Muscle of back (tissue), 11 donors: Measurements from ENCODE around the gene SNCA. TPM values are rescaled to one million over a fixed set of nuclear protein-coding genes. Genes with fewer than 3 reads are reported as not detected.
A peak's percentile ranks its signal among the peaks of the same experiment; 100 is the strongest.

Experiments used
- DNase-seq, 3 donors: peaks; one replicate each; pipeline versions ENCODE4 v3.0.0 to v3.0.0-alpha.2; 2013
- polyA plus RNA-seq, 10 donors: library from polyadenylated mRNA; unstranded; fragments of 120-200 nt; gene quantifications; one replicate each; pipeline ENCODE4 v1.2.1, GENCODE V29; 2013; ENCODE audit not compliant: insufficient read length in 10 of 10

The SNCA gene
- polyA plus RNA-seq, 10 donors = 8.7 to 110 (median 30.1) TPM

GRCh38 chr4:89712141-89712540, 124.8 kb downstream of the SNCA start:
- peak in 2 of 3 donors; percentile 9 to 24 for DNase-seq

- peak in 1 of 3 donors; percentile 17 for DNase-seq
Measured at GRCh38 chr4:89708903-89709421, 128.0 kb downstream of the SNCA start.

- no peak for DNase-seq
Measured at GRCh38 chr4:89707467-89707866, 129.5 kb downstream of the SNCA start.

- no peak for DNase-seq
Measured at GRCh38 chr4:89704651-89705395, 132.1 kb downstream of the SNCA start.

GRCh38 chr4:89703829-89704590, 133.0 kb downstream of the SNCA start:
- DNase-seq = no peak

- DNase-seq = no peak
Measured at GRCh38 chr4:89700766-89701423, 136.1 kb downstream of the SNCA start.

- DNase-seq = no peak
Measured at GRCh38 chr4:89685690-89686089, 151.3 kb downstream of the SNCA start.

GRCh38 chr4:89685277-89685676, 151.7 kb downstream of the SNCA start:
- DNase-seq = no peak

- no peak for DNase-seq
Measured at GRCh38 chr4:89684536-89684935, 152.4 kb downstream of the SNCA start.

- DNase-seq = no peak
Measured at GRCh38 chr4:89682808-89683207, 154.2 kb downstream of the SNCA start.

GRCh38 chr4:89681671-89682070, 155.3 kb downstream of the SNCA start:
- DNase-seq = no peak

GRCh38 chr4:89681219-89681618, 155.7 kb downstream of the SNCA start:
- DNase-seq = no peak

- DNase-seq = no peak
Measured at GRCh38 chr4:89674876-89675459, 162.0 kb downstream of the SNCA start.

Other genes starting within 250 kb of the SNCA start
- gene MMRN1, start 57.7 kb upstream of the SNCA start, polyA plus RNA-seq = 10 to 100 TPM in 4 of 10 donors, 1 to 10 TPM in 6; 5.2 to 16.0 (median 9.8) TPM